Ascending aorta (tissue), 2 donors: ENCODE results near the gene EPN1. TPM values are rescaled to one million over a fixed set of nuclear protein-coding genes. Genes with fewer than 3 reads are reported as not detected.

Source experiments
- DNase-seq, 2 donors: peaks; one replicate each; pipeline ENCODE4 v3.0.0-alpha.2; 2019; ENCODE audit warnings: low spot score in 2 of 2
- H3K27ac ChIP-seq, 2 donors: fragments of 200-600 bp; sonication (generic); one replicate each; pipeline ENCODE4 v1.5.1; 2016 to 2017; ENCODE audit warnings: mild to moderate bottlenecking in 1 of 2
- H3K27me3 ChIP-seq: fragments of 200-600 bp; sonication (generic); one replicate; pipeline ENCODE4 v1.5.1; 2017
- H3K36me3 ChIP-seq, 2 donors: fragments of 200-600 bp; sonication (generic); one replicate each; pipeline ENCODE4 v1.5.1; 2016
- H3K4me1 ChIP-seq, 2 donors: fragments of 200-600 bp; sonication (generic); one replicate each; pipeline ENCODE4 v1.5.1; 2016 to 2017; ENCODE audit warnings: mild to moderate bottlenecking in 1 of 2
- H3K4me3 ChIP-seq, 2 donors: fragments of 200-600 bp; sonication (generic); one replicate each; pipeline ENCODE4 v1.5.1; 2016 to 2017; ENCODE audit warnings: mild to moderate bottlenecking in 1 of 2
- H3K9me3 ChIP-seq, 2 donors: fragments of 200-600 bp; sonication (generic); one replicate each; pipeline ENCODE4 v1.5.1; 2016
- CTCF ChIP-seq, 3 experiments: fragments of 200-600 bp in 2 of 3; fragments of 450-650 bp in 1 of 3; sonication (generic) in 2 of 3; IDR thresholded peaks; one replicate each; pipeline ENCODE4 v1.5.1; 2016 to 2019; ENCODE audit warnings: antibody characterized with exemption in 3 of 3, mild to moderate bottlenecking in 1 of 3, moderate library complexity in 1 of 3
- intact Hi-C: fragments of 100-400 bp; cut with DNase I; formaldehyde crosslinking; loops from one replicate; pipeline ENCODE4 v1.15.1; 2023
- total RNA-seq: library from RNA; depleted of rRNA; stranded (reverse); fragments of >200 nt; gene quantifications from one replicate; pipeline ENCODE4 v1.1.0, GENCODE V29; 2016

The EPN1 gene
- total RNA-seq, 1 donor from 2014 or later, result 122 TPM

GRCh38 chr19:55666343-55667005 is 8.6 kb upstream of the EPN1 start:
- no peak for TF ChIP-seq CTCF (IDR thresholded peaks at IDR 0.05)
- H3K9me3 ChIP-seq, result no peaks in the 10 kb centered on the region
- no peak for DNase-seq
- no peaks in the 10 kb centered on the region for H3K27me3 ChIP-seq
- H3K36me3 ChIP-seq, result peaks cover 90 to 96% of the 10 kb centered on the region in 2 donors
- no peak overlapping the region for H3K4me3 ChIP-seq
- no peaks in the 10 kb centered on the region for H3K4me1 ChIP-seq
- intact Hi-C loops, result no loop called here
- no peak overlapping the region for H3K27ac ChIP-seq

GRCh38 chr19:55667006-55667381 is 8.0 kb upstream of the EPN1 start:
- intact Hi-C loops, result no loop called here
- H3K9me3 ChIP-seq, result no peaks in the 10 kb centered on the region
- no peaks in the 10 kb centered on the region for H3K4me1 ChIP-seq
- H3K27me3 ChIP-seq, result no peaks in the 10 kb centered on the region
- no peak overlapping the region for H3K27ac ChIP-seq
- peaks cover 85 to 90% of the 10 kb centered on the region in 2 donors for H3K36me3 ChIP-seq
- no peak for DNase-seq
- TF ChIP-seq CTCF (IDR thresholded peaks at IDR 0.05), result no peak
- no peak overlapping the region for H3K4me3 ChIP-seq

GRCh38 chr19:55667511-55667910 is 7.5 kb upstream of the EPN1 start:
- Histone ChIP-seq H3K4me3 (no peak overlapping the region), H3K4me1 (no peaks in the 10 kb centered on the region), H3K9me3 (no peaks in the 10 kb centered on the region), H3K36me3 (peaks cover 79 to 85% of the 10 kb centered on the region in 2 donors), H3K27ac (no peak overlapping the region), H3K27me3 (no peaks in the 10 kb centered on the region)
- no peak for DNase-seq
- no peak for TF ChIP-seq CTCF (IDR thresholded peaks at IDR 0.05)
- intact Hi-C loops, result no loop called here

GRCh38 chr19:55667958-55668357 is 7.1 kb upstream of the EPN1 start:
- peaks cover 75 to 81% of the 10 kb centered on the region in 2 donors for H3K36me3 ChIP-seq

GRCh38 chr19:55668603-55669348 is 6.2 kb upstream of the EPN1 start:
- Histone ChIP-seq H3K4me1 (no peaks in the 10 kb centered on the region), H3K27me3 (no peaks in the 10 kb centered on the region), H3K36me3 (peaks cover 70 to 78% of the 10 kb centered on the region in 2 donors), H3K4me3 (no peak overlapping the region), H3K27ac (no peak overlapping the region), H3K9me3 (no peaks in the 10 kb centered on the region)
- no peak for TF ChIP-seq CTCF (IDR thresholded peaks at IDR 0.05)
- no peak for DNase-seq
- intact Hi-C loops, result no loop called here

More at GRCh38 chr19:55667958-55668357, 7.1 kb upstream of the EPN1 start:
- no peak for TF ChIP-seq CTCF (IDR thresholded peaks at IDR 0.05)
- H3K4me3 ChIP-seq, result no peak overlapping the region
- no peak for DNase-seq
- H3K9me3 ChIP-seq, result no peaks in the 10 kb centered on the region
- intact Hi-C loops, result no loop called here
- no peaks in the 10 kb centered on the region for H3K27me3 ChIP-seq
- no peak overlapping the region for H3K27ac ChIP-seq
- H3K4me1 ChIP-seq, result no peaks in the 10 kb centered on the region
